GM10266 (cell line): Measurements from ENCODE around the gene MOGAT3.

Source experiments
- DNase-seq: peaks from one replicate; pipeline ENCODE4 v3.0.0; 2012; ENCODE audit errors: extremely low spot score
- CTCF ChIP-seq: IDR thresholded peaks from 2 replicates; pipeline ENCODE4 v1.5.1; 2012; ENCODE audit warnings: mild to moderate bottlenecking, low read depth; ENCODE audit not compliant: control insufficient read depth, insufficient read depth; ENCODE audit errors: missing control alignments

MOGAT3 gene

GRCh38 chr7:101200862-101201599 is at the start of gene MOGAT3:
Gene MOGAT3 (minus strand): TSS chr7:101201036. CDS start chr7:101200854, 182 bp downstream.
- no peak for DNase-seq
- TF ChIP-seq CTCF = no peak

DNA sequence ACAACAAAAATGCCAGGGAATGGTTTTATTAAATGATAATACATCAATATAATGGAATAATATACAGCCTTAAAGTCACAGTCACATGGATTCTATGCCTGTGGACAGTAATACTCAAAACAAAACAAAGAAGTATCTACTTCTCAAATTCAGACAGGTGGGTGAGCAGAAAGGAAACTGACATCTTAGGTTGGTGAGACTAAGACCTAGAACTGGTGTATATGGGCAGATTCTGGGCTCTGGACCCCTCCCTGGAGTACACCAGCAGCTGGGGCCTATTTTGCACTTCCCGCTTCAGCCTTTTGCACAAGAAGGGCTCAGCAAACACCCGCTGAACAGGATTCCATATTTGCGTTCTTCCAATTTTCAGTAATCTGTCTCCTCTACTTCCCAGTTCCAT is 49.5 kb upstream of the MOGAT3 start:
- no peak for DNase-seq
- TF ChIP-seq CTCF = no peak

GRCh38 chr7:101248276-101248675 is 47.4 kb upstream of the MOGAT3 start:
- TF ChIP-seq CTCF = no peak
- DNase-seq = no peak

DNA sequence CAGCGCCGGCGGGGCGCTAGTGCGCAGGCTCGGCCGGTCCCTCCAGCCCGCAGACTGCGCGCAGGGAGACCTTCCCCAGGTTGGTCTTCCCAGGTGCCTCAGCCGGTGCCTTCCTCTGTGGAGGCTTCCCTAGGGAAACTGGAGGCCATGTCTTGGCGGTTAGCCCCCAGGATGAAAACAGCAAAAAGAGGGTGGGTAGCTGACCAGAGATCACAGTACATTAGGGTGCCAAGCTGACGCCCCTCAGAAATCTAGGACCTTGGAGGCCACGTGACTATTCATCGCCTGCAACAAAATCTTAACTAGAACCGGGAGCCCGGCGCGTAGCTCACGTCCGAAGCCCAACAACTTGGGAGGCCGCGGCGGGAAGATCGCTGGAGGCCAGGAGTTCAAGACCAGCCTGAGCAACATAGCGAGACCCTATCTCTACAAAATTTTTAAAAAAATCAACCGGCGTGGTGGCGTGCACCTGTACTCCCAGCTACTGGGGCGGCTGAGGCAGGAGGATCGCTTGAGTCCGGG is 44.4 kb upstream of the MOGAT3 start:
- DNase-seq = no peak

GRCh38 chr7:101244375-101245146 is 43.7 kb upstream of the MOGAT3 start, which contains the start of gene FIS1:
Gene FIS1 (minus strand): TSS chr7:101245081. CDS start chr7:101245004, 77 bp downstream.
- peak; percentile 87 for DNase-seq
- TF ChIP-seq CTCF = peak; percentile 94

More for the DNA sequence above, 44.4 kb upstream of the MOGAT3 start:
- TF ChIP-seq CTCF = no peak

DNA sequence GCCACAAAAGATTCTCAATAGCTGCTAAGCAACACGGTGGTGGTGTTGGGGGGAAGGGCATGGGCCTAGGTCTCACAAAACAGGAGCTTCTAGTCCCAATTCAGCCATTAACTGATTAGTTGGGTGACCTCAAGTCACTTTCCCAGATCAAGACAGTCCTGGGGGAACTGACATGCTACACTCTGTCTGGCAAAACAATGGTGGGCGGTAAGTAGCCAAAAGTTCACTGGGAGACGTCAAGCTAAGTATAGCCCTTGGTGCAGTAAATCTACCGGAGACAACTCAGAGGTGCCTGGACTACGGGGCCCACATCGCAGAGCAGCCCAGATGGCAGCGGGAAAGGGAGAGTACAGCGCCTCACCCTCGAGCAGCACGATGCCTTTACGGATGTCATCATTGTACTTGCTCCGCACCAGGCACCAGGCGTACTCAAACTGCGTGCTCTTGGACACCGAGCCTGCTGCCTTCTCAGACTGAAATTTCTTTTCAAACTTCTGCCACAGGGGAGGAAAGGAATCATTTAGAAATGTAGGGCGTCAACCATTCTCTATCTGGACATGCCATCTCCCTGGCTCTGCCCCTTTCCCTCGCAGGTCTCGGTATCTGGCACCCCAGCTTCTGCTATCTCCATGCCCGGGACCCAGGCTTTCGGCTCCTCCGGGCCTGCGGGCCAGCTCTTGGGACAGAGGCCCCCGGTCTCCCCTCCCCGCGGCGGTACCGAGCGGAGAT is 43.0 kb upstream of the MOGAT3 start:
- DNase-seq = peak; percentile 4
- TF ChIP-seq CTCF = no peak
